Stimulated activated CD8-positive, alpha-beta memory T cell treated with anti-CD3 and anti-CD28 coated beads, Interleukin-2, amount 100 ng/mL, for 1 hour (primary cell): ENCODE measurements around the gene LGR6.
A peak's percentile ranks its signal among the peaks of the same experiment; 100 is the strongest.

Experiments
- DNase-seq, 2 donors: peaks; one replicate each; pipeline ENCODE4 v3.0.0-alpha.2; 2020; ENCODE audit warnings: low read depth in 2 of 2

LGR6 gene

GRCh38 chr1:202266061-202266765 is 72.6 kb downstream of the LGR6 start:
- no peak for DNase-seq

DNA sequence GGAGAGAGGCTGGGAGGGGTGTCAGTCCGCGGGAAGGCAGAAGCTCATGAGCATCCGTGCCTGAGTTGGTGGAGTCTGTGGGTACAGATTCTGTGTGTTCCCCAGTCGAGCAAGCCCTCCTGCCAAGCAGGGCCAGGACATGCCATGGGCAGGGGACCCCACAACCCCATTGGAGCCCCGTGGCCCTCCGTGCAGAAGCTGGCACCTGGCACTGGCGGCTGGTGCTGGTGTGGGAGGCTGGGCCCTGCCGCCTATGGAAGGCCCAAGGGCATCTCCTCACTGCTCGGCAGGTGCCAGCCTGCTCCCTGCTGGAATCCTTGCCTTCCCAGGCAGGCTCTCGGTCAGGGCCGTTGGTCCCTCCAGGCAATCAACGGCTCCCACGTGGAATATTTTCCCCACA is 74.4 kb downstream of the LGR6 start:
- DNase-seq = no peak

DNA sequence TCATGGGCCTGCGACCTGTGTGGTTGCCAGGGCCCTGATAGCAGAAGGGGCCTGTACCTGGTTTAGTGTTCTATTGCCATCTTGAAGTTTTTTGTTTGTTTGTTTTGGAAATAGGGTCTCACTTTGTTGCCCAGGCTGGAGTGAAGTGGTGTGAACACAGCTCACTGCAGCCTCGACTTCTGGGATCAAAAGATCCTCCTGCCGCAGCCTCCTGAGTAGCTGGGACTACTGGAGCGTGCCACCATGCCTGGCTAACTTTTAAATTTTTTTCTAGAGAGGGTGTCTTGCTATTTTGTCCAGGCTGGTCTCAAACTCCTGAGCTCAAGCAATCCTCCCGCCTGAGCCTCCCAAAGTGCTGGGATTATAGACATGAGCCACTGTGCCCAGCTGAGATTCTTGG is 75.2 kb downstream of the LGR6 start:
- DNase-seq = no peak

- DNase-seq = no peak
These were observed 77.3 kb downstream of the LGR6 start for GRCh38 chr1:202270871-202271326.

GRCh38 chr1:202272103-202272845 is 78.7 kb downstream of the LGR6 start:
- no peak for DNase-seq

- DNase-seq = peak in 1 of 2 donors; percentile 18
These were observed 81.0 kb downstream of the LGR6 start for GRCh38 chr1:202274611-202275010.

DNA sequence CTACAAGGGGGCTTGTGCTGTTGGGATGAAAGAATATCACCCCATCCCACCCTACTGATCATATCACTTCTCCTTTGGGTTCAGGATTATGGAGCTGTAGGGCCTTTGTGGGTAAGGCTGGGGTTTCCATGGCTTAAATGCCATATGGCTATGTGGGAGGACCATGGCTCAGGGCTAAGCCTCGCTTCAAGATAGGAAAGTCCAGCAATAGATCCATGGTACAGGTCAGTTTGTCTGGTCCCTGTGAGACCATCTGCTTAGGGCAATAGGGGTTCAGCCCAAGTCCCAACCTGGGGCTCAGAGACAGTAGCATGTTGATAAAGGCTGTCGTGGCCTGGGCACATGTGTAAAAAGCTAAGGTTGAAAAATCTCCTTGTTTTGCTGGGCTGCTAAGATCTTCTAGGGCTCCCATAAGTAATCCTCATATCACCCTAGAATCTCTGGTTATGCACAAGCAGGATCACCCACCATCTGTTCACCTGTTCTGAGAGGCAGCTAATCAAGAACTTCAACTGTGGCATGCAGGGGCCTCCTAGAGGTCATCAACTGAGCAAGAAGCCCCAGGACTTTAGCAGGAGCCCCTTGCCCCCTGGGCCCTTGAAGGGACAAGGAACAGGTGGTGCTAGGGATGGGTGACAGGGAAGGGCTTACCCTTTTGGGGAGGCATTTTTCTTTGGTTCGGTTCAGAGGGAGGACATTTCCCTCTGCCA is 81.6 kb downstream of the LGR6 start:
- DNase-seq = no peak

GRCh38 chr1:202276081-202276715 is 82.6 kb downstream of the LGR6 start:
- DNase-seq = no peak

DNA sequence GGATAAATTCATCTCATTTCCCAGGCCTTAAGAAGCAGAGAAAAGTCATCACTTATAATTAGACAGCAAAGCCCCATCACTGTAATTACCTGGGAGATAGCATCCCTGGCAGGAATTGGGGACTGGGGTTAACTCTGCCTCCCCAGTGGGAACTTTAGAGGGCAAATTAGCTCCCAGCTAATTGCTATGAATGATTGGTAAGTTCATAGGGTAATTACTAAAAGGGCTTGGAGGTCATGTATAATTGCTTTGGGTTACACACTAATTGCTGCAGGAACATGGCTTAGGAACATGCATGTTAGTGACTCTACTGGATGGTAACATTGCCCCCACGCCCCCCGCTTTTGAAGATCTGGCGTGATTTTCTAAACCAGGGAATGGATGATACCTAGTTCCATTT is 83.3 kb downstream of the LGR6 start:
- DNase-seq = no peak

- no peak for DNase-seq
These were observed 85.2 kb downstream of the LGR6 start for GRCh38 chr1:202278751-202279150.

GRCh38 chr1:202279806-202280205 is 86.2 kb downstream of the LGR6 start:
- DNase-seq = no peak

GRCh38 chr1:202280595-202280994 is 87.0 kb downstream of the LGR6 start:
- no peak for DNase-seq

DNA sequence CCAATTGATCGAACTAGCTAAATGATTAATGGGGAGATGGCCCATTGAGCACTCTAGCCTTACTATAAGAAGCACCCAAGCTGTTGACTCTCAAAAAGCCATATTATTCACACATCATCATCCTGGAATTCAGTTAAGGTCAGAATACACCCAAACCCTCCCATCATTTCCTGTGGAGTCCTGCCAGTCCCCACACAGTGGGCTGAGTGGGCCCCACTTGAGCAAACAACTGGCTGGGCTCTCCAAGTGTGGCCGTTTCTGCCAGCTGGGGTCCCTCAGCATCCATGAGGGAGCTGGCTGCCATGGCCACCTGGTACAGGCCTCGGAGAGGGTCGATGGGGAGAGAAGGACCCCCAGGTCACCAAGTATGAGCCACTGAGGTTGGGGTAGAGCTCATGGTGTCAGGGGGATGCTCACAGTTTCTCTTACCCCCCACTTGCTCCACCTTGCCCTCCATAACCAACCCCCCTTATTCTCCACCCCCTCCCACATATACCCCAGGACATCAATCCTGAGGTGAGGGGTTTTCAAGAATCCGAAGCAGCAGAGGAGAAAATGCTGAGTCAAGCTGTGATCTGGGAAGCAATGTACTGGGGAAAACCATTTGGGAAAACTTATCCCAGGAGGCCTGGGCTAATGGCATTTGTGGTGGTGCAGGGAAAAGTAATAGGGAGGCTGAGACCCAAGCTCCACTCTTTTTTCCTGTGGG is 87.9 kb downstream of the LGR6 start:
- no peak for DNase-seq

DNA sequence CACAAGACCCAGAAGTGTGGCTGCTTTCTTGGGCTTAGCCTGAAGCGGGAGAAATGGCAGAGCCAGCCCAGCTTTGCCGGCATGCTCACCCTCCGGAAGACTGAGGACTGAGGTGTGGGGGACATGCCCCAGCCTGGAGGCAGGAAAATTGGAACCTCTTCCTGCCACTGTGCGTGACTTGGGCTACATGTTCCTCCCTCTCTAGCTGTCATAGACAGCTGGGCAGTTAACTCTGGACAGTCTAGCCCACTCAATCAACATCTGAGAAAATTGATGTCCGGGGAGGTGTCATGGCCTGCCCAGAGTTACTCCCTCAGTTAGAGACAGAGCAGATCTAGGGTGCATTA is 88.4 kb downstream of the LGR6 start:
- DNase-seq = no peak

DNA sequence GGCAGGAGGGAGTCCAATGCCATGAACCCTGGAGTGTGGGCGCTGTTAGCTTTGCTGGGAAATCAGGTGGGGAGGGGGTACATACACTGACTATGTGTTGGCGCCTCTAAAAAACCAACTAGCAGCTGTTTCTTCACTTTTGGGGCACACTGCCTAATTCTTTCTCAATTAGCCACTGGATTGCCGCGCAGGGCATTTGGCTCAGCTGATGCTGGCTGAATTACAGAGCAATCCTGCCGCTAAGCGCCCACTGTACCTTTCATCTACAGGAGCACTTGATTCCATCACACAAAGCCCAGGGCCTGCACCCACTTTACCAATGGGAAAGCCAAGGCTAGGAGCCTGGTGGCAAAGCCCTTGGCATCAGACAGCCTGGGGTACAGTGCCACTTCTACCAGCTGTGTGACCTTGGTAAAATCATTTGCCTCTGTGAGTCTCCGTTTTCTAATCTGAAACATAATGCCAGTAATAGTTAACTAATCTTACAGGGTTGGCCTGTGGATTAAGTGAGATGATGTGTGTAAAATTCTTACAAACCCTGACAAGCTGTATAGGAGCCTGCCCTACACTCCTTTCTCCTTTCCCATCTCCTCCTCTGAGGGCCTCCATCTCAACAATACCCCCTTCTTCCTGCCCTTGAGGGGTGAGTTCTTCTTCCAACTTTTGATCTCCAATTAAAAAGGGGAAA is 89.1 kb downstream of the LGR6 start:
- DNase-seq = no peak

DNA sequence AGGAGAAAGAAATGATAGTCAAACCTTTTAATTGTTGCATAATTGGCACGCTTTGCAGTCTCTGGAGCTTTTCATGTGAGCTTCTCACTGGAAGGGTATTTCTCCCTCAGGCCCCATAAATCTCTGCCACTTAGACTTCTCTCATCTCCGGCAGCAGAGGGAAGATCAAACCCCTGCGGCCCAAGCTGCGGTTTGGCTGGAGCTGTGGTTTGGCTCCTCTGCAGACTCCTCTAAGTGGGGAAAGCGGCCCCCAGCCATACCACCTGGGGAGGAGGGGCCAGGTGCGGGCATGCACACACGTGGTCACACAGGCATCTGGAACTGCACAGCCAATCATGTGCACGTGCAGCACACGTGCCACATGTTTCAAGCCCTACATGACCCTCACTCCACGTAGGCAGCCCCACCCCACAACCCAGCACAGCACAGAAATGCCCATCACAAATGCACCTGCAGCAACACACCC is 89.8 kb downstream of the LGR6 start:
- no peak for DNase-seq

DNA sequence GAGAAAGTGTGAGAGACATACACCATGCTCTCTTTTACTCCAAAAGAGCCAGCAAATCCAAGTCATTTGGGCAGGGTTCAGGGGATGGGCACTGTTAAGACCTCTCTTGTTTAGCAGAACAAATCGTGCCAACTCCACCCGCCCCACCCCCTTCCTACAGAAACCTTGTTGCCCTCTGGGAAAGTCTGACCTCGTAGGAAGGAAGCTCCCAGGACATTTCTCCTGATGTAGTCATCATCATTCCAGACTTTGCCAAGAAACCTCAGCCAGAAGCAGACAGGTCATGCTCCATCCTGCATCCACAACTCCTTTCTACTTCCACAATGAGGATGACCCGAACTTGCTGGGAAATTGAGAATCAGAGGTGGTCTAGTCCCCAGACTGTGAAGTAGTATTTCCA is 90.4 kb downstream of the LGR6 start:
- DNase-seq = no peak

DNA sequence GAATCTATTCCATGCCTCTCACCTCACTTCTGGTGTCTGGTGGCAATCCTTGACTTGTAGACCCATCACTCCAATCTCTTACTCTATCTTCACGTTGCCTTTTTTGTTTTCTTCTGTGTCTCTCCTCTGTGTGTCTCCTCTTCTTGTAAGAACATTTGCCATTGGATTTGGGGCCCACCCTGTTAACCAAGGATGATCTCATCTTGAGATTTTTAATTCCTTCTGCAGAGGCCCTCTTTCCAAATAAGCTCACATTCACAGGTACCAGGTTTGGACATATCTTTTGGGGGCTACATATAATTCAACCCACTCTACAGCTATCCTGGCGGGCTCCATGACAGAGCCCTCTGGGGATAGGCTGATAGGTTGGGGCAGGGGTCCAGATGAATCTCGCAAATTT is 92.3 kb downstream of the LGR6 start:
- no peak for DNase-seq

DNA sequence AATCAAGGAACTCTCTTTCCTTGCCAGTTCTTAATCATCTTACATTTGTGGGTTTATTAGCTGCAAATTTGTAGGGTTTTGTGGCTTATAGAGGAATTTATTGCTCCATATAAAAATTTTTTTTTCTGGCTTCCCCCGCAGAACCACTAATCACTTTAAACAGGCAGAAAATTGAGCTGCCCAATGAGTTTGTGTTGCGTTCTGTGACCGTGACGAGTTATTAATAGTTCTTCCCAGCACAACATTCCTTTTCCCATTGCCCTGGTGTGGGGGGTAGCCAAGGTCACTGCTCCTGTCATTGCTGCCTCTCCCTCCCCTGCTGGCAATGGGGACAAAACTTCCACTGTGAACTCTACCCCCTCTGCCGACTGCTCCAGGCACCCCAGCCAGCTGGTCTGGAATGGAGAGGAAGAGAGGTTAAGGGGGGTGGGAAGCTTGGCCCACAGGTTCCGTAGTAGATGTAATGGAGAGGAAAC is 93.1 kb downstream of the LGR6 start:
- DNase-seq = no peak

DNA sequence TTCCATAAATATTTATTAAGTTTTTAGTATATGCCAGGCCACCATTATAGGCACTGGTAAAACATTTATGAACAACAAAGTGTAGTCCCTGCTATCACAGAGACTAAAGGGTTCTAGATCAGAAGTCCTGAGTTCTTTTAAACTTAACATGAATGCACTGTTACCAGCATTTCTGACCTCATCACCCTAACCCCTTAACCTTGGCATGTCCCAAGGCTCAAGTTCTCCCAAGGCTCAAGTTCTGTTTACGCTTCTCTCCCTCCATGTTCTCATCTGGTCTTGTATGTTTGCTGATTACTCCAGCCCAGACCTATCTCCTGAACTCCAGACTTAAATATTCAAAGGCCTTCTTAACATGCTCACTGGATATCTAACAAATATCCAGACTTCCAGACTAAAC is 93.6 kb downstream of the LGR6 start:
- no peak for DNase-seq

- DNase-seq = no peak
These were observed 94.6 kb downstream of the LGR6 start for GRCh38 chr1:202288177-202288576.
